HCT116 (cell line): ENCODE results near the gene IFI27L2.

ENCODE experiments used
- CTCF ChIP-seq, 3 experiments: fragments of 200-600 bp in 1 of 3; sonication (generic) in 1 of 3; IDR thresholded peaks in 2 of 3; conservative IDR thresholded peaks in 1 of 3; 2 replicates each; pipeline ENCODE4 v1.5.1; 2012 to 2017; ENCODE audit warnings: low read depth in 2 of 3, low read length in 2 of 3, antibody characterized with exemption in 1 of 3, borderline replicate concordance in 1 of 3, control low read depth in 1 of 3, mild to moderate bottlenecking in 1 of 3, mixed read lengths in 1 of 3, mixed run types in 1 of 3, moderate library complexity in 1 of 3; ENCODE audit not compliant: insufficient read depth in 1 of 3
- POLR2A ChIP-seq: IDR thresholded peaks from 2 replicates; pipeline ENCODE4 v1.7.0; 2011; ENCODE audit warnings: borderline replicate concordance; ENCODE audit not compliant: insufficient read depth, insufficient read length; ENCODE audit errors: extremely low read depth
- ZNF274 ChIP-seq: fragments of 200-500 bp; sonication (Bioruptor generic); IDR thresholded peaks from 2 replicates; pipeline ENCODE4 v1.6.1; 2014; ENCODE audit warnings: mild to moderate bottlenecking, low read depth, low read length, inconsistent platforms

- TF ChIP-seq CTCF (IDR thresholded peaks at IDR 0.05 in 2 of 3, conservative IDR thresholded peaks at IDR 0.05 in 1 of 3; ENCODE audit: borderline replicate concordance in 1 of 3, insufficient read depth in 1 of 3, low read depth in 2 of 3, low read length in 2 of 3) (no peak), POLR2A (no peak), ZNF274 (no peak)
Measured at GRCh38 chr14:94142836-94143235, 13.4 kb upstream of the IFI27L2 start.
